ENCODE measurements around the gene TEDC1.

Gene TEDC1

GRCh38 chr14:105502446-105503295, 11.6 kb downstream of the TEDC1 start:
- Histone ChIP-seq H3K9me3 (no peaks in the 10 kb centered on the region), H3K4me1 (ENCODE audit: control insufficient read depth in 1 of 2, insufficient read depth in 1 of 2, low read depth in 1 of 2, low read length in 1 of 2) (no peaks in the 10 kb centered on the region), H3K27me3 (peaks cover 23% of the 10 kb centered on the region), H3K36me3 (peaks cover 14% of the 10 kb centered on the region), H3K4me3 (ENCODE audit: low read depth in 1 of 2, low read length in 1 of 2) (no peak overlapping the region), H3K27ac (no peak overlapping the region)
- TF ChIP-seq, protein P1, sequence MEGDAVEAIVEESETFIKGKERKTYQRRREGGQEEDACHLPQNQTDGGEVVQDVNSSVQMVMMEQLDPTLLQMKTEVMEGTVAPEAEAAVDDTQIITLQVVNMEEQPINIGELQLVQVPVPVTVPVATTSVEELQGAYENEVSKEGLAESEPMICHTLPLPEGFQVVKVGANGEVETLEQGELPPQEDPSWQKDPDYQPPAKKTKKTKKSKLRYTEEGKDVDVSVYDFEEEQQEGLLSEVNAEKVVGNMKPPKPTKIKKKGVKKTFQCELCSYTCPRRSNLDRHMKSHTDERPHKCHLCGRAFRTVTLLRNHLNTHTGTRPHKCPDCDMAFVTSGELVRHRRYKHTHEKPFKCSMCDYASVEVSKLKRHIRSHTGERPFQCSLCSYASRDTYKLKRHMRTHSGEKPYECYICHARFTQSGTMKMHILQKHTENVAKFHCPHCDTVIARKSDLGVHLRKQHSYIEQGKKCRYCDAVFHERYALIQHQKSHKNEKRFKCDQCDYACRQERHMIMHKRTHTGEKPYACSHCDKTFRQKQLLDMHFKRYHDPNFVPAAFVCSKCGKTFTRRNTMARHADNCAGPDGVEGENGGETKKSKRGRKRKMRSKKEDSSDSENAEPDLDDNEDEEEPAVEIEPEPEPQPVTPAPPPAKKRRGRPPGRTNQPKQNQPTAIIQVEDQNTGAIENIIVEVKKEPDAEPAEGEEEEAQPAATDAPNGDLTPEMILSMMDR (IDR thresholded peaks at IDR 0.05) = no peak

- TF ChIP-seq, protein P1 (IDR thresholded peaks at IDR 0.05) = no peak
- Histone ChIP-seq H3K4me1 (ENCODE audit: control insufficient read depth in 1 of 2, insufficient read depth in 1 of 2, low read depth in 1 of 2, low read length in 1 of 2) (no peaks in the 10 kb centered on the region), H3K4me3 (ENCODE audit: low read depth in 1 of 2, low read length in 1 of 2) (no peak overlapping the region), H3K9me3 (no peaks in the 10 kb centered on the region), H3K27me3 (peaks cover 29% of the 10 kb centered on the region), H3K27ac (no peak overlapping the region), H3K36me3 (peaks cover 10% of the 10 kb centered on the region)
These were observed 12.2 kb downstream of the TEDC1 start for GRCh38 chr14:105503296-105503640.

DNA sequence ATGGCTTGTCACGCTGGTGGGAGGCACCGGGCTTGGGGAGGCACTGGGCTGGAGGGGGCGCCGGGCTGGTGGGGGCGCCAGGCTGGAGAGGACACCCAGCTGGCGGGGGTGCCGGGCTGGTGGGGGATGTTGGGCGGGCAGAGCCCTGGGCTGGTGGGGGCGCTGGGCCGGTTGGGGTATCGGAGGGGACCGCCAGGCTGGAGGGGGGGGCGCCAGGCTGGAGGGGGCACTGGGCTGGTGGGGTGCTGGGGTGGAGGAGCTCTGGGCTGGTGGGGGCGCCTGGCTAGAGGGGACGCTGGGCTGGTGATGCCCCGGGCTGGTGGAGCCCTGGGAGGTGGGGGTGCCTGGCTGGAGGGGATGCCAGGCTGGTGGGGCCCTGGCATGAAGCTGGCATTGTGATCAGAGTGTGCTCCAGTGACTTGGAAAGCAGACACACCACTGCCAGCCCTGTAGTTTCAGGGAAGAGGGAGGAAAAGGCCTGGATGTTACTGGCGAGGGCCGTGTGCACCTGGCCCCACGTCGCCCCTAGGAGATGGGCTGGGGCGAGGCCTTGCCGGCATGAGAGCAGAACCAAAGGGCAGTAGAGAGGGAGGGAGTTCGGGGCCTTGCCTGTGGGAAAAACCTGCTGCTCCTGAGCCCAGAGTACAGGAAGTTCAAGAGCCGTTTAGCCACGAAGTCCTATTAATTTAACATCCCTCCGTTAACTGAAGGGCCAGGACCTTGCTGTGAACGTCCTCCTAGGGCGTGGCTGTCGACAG, 13.1 kb downstream of the TEDC1 start:
- Histone ChIP-seq H3K4me3 (ENCODE audit: low read depth in 1 of 2, low read length in 1 of 2) (no peak overlapping the region), H3K27ac (no peak overlapping the region), H3K4me1 (ENCODE audit: control insufficient read depth in 1 of 2, insufficient read depth in 1 of 2, low read depth in 1 of 2, low read length in 1 of 2) (no peaks in the 10 kb centered on the region), H3K27me3 (peaks cover 36% of the 10 kb centered on the region), H3K36me3 (peaks cover 2% of the 10 kb centered on the region), H3K9me3 (no peaks in the 10 kb centered on the region)
- TF ChIP-seq, protein P1 (IDR thresholded peaks at IDR 0.05) = no peak

DNA sequence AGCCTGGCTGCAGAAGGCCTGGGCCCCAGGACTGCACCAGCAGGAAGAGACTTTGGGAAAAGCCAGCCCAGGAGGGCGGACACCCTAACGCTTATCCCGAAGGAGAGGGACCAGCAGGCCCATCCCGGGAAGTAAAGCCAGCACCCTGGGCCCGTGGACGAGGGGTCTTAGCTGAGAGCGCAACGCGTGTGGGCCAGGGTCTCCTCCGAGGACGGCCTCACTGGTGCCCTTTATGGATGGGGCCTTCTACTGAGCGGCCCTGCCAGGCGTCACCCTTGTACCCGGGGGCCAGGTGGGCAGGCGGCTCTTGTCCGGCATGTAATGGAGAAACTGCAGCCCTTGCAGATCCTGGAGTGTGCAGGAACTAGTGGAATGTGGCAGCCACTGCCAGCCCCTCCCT, 14.1 kb downstream of the TEDC1 start:
- TF ChIP-seq, protein P1 (IDR thresholded peaks at IDR 0.05) = no peak
- Histone ChIP-seq H3K9me3 (no peaks in the 10 kb centered on the region), H3K4me3 (ENCODE audit: low read depth in 1 of 2, low read length in 1 of 2) (no peak overlapping the region), H3K36me3 (no peaks in the 10 kb centered on the region), H3K27me3 (peaks cover 43% of the 10 kb centered on the region), H3K4me1 (ENCODE audit: control insufficient read depth in 1 of 2, insufficient read depth in 1 of 2, low read depth in 1 of 2, low read length in 1 of 2) (no peaks in the 10 kb centered on the region), H3K27ac (no peak overlapping the region)

GRCh38 chr14:105507247-105507646, 16.2 kb downstream of the TEDC1 start:
- Histone ChIP-seq H3K4me1 (ENCODE audit: control insufficient read depth in 1 of 2, insufficient read depth in 1 of 2, low read depth in 1 of 2, low read length in 1 of 2) (no peaks in the 10 kb centered on the region), H3K36me3 (no peaks in the 10 kb centered on the region), H3K9me3 (no peaks in the 10 kb centered on the region), H3K4me3 (ENCODE audit: low read depth in 1 of 2, low read length in 1 of 2) (no peak overlapping the region), H3K27me3 (peaks cover 64% of the 10 kb centered on the region), H3K27ac (no peak overlapping the region)
- TF ChIP-seq, protein P1 (IDR thresholded peaks at IDR 0.05) = no peak
